Measurements from ENCODE around the gene VEZT. TPM values are rescaled to one million over a fixed set of nuclear protein-coding genes. Genes with fewer than 3 reads are reported as not detected.
"Not testable (repeated sequence)": the region's sequence is repeated elsewhere in the genome, so short reads cannot be mapped to it uniquely, and the experiment has no call there.

Gene VEZT
- total RNA-seq, 2 experiments from 2014 or later, result 52.0 to 55.6 TPM

DNA sequence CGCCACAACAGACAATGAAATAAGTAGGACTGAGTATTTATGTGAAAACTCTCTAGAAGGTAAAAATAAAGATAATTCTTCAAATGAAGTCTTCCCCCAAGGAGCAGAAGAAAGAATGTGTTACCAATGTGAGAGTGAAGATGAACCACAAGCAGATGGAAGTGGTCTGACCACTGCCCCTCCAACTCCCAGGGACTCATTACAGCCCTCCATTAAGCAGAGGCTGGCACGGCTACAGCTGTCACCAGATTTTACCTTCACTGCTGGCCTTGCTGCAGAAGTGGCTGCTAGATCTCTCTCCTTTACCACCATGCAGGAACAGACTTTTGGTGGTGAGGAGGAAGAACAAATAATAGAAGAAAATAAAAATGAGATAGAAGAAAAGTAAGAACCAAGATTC is 82.7 kb downstream of the VEZT start:
- ChIA-PET CTCF (no interaction called here), POLR2A (no interaction called here)

DNA sequence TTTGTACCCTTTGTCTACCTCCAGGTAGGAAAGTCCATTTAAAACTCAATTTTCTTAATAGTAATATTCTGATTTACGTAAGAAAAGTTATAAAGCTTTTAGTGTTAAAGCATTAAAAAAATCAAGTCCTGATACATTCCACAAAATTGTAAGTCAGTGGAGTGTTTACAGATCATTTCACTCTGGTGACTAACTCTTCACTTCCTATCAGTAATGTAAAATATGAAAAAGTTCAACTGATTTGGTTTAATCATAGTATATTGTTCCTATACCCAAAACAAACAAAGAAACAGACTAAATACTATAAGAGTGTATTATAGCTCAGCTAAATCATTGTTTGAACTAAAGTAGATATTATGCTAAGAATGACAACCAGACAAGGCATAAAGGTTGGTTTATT is 85.9 kb downstream of the VEZT start:
- ChIA-PET CTCF (no interaction called here), POLR2A (no interaction called here)

DNA sequence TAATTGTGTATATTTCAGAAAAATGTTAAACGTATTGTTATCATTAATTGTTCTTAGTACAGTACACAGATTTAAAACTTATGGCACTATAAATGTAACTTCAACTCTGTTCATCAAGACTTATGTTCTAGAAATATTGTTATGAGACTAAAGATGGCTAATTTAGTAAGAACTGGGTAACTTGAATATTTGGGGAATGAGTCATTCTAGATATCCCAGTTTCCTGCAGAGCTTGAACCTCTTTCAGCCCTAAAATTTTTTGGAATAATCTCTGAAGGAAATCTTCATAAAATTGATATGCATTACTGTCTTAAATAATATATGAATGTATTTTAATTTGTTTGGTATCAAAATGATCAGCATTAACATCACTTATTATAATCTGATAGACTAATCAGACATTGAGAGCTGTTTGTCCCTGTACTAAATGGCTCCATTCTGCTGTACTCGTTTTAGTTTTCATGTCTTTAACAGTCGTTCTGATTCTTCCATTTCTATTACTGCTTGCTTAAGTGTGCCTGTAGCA is 87.1 kb downstream of the VEZT start:
- ChIA-PET CTCF (no interaction called here), POLR2A (no interaction called here)

DNA sequence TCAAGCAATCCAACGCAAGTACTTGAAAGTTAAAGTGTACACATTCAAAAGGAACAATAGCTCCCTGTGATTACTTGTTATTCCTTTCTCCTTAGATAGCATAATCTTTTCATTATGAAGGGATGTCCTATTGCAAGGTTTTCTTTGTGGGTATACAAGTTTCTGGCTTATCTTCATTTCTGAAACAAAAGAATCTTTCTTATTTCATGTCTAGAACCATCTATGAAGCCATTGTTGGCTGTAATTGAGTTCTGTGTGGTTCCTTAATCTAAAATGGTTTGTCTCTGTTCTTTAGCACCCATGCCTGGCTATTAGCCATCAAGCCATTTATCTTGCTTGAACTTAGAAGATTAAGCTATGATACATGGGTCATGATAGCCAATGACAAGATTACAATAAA is 95.0 kb downstream of the VEZT start:
- POLR2A ChIA-PET, result interaction anchor here (0.6 kb wide), 1 partner anchor 31 kb away, joined by 3 read pairs; no protein-coding TSS in a partner anchor
- CTCF ChIA-PET, result no interaction called here

DNA sequence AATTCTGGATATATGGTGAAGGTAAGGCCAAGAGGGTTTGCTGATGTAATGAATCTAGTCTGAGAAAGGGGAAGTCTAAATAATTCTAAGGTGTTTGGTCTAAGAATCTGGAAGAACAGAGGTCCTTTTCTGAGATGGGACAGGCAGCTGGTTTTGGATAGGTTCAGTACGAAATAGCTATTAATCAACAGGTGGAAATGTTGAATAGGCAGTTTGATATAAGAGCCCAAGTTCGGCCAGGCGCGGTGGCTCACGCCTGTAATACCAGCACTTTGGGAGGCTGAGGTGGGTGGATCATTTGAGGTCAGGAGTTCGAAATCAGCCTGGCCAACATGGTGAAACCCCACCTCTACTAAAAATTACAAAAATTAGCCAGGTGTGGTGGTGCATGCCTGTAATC is 97.1 kb downstream of the VEZT start:
- CTCF ChIA-PET, POLR2A ChIA-PET: not testable (repeated sequence)

DNA sequence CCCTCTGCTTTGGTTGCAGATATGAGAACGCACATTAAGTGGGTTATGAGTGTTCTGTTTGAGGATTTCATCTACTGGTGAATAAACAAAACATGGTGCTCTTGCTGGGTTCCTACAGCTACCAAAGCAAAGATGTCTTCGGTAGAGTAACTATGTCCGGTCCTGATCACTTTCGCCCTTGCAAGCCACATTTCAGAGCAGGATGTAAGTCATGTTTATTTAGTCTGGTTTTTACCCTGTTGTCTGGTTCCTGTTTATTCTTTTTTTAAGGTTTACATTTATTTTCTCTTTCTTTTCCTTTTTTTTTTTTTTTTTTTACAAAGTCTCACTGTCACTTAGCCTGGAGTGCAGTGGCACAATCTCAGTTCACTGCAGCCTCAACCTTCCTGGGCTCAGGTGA is 99.2 kb downstream of the VEZT start:
- CTCF ChIA-PET, result interaction anchor here (0.7 to 1.1 kb wide), 2 partner anchors 9 to 537 kb away, joined by 4 to 5 read pairs; no protein-coding TSS in a partner anchor
- POLR2A ChIA-PET, result interaction anchor here (0.5 kb wide), 1 partner anchor 91 kb away, joined by 5 read pairs; no protein-coding TSS in a partner anchor

DNA sequence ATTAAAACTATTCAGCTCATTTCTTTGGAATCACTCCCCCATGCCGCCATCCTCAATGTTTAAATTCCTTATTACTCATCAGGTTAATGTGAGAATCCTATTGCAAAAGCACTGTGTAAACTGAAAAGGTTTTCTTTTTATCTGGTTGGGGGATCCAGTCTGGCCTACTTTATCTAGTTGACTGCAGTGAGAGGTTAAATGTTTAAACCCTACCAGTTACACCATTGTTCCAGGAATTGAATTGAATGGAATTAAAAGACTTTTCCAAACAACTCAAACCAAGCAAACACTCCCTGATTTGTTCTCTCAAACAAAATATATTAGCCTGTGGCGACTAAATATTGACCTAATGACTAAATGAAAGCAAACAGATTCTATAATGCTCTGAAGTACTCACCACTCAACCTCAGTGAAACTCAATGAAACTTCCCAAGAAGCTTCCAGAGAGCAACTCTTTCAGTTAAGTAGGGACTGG is 100.5 kb downstream of the VEZT start:
- CTCF ChIA-PET, result no interaction called here
- POLR2A ChIA-PET, result no interaction called here

DNA sequence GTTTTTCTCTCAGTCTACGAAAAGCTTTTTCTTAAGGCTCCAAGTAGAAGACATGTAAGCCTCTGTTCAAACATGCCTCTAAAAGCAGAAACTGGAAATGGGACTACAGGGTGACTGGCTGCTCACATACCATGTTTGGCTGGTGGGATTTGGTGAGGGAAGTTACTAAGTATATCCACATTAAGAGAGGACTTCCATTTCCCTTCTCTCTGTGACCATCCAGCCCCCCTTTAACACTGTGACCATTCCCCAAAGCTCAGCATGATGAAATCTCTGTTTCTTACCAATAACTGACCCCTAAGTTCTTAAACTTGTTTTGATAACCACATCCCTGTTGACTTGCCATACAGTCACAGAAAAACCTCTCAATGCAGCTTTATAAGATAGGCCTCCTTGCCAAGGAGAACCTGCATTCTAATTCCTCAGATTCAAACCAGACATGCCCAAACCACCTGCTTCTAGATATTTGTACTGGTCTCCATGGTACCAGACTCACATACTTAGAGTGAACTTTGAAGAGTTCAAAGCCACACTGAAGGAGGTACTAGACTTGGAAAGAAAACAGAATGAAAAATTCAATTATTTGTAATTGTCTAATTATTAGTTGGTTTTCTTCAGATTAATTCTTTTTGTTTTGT is 102.2 kb downstream of the VEZT start:
- POLR2A ChIA-PET, result no interaction called here
- CTCF ChIA-PET, result interaction anchor here (0.6 kb wide), 1 partner anchor 31 kb away, joined by 3 read pairs; no protein-coding TSS in a partner anchor

DNA sequence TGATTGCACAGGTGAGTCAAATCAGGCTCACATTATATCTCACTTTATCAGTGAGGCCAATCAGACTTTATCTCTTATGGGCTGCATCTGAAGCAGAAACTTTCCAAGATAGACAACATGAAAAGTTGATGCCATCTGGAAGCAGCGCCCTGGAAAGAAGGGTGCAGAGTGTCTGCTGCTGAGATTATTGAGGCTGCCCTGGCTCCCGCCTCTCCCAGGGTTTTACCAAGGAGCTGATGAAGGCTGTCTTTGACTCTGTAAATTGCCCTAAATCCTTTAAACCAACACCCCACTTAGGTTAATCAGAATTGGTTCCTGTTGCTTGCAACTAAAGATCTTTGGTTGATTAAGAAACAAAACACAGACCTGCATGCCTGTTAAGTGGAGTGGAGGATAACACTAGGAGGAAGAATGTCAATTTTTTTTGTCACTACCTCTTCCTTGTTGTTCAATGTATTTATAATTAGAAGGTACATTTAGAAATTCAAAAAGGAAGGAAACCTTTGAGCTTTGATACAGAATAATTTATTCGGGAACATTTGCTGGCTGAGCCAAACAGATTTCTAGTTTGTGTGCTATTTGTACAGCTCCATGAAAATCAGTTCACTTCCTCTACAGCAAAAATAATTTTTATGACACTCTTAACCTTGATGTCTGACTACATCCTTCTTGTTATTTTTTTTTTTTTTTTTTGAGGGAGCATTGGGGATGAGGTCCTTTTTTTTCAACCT is 104.1 kb downstream of the VEZT start:
- POLR2A ChIA-PET, result interaction anchor here (0.6 kb wide), 1 partner anchor 160 kb away, joined by 3 read pairs; no protein-coding TSS in a partner anchor
- CTCF ChIA-PET, result no interaction called here

DNA sequence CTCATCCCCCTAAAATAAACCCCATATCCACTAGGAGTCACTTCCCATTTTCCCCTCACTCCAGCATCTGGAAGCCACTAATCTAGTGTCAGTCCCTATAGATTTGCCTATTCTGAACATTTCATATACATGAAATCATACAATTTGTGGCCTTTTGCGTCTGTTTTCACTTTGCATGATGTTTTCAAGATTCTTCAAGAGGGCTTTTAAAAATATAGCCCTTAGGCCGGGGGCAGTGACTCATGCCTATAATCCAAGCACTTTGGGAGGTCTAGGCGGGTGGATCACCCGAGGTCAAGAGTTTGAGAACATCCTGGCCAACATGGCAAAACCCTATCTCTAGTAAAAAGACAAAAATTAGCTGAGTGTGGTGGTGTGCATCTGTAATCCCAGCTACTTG is 104.7 kb downstream of the VEZT start:
- CTCF ChIA-PET, result no interaction called here
- POLR2A ChIA-PET, result interaction anchor here (0.6 kb wide), 1 partner anchor 160 kb away, joined by 3 read pairs; no protein-coding TSS in a partner anchor

DNA sequence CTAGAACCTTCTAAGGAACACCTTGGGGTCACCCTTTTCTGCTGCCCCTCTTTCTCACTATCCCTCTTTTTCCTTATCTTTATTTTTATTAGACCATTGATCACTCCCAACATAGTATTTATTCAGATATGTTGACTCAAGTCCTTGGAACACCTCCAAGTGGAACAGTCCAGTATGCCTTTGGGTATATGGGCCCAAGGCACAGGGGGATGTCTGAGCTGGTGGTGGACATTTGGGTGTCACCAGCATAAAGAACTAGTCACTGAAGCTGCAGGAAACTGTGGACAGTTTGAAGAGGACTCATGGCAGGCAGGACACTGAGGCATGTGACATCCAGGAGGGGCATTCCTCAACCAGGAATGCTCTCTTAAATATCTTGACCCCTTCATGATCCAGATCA is 105.6 kb downstream of the VEZT start:
- POLR2A ChIA-PET, result no interaction called here
- CTCF ChIA-PET, result no interaction called here

DNA sequence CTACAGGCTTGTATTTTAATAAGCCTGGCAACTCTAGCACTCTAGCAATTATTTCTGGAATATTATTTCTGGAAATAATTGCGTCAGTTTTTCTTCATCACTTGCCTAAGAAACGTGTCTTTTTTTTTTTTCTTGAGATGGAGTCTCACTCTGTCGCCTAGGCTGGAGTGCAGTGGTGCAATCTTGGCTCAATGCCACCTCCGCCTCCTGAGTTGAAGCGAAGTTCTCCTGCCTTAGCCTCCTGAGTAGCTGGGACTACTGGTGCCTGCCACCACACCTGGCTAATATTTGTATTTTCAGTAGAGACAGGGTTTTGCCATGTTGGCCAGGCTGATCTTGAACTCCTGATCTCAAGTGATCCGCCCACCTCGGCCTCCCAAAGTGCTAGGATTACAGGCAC is 106.6 kb downstream of the VEZT start:
- CTCF ChIA-PET, result not testable (repeated sequence)

DNA sequence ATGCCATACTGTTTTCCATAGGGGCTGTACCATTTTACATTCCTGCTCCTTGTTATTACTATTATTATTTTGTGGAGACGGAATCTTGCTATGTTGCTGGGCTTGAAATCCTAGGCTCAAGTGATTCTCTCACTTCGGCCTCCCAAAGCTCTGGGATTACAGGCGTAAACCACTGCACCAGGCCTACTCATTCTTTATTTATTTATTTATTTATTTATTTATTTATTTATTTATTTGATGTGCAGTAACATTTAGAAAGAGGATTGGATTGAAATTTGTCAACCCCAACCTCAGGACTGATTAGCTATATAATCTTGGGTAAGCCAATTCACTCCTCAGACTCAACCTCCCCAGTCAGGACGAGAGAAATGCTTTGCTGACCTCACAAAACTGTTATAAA is 107.9 kb downstream of the VEZT start:
- ChIA-PET CTCF (interaction anchor here (0.8 kb wide), 1 partner anchor 9 kb away, joined by 4 read pairs; no protein-coding TSS in a partner anchor), POLR2A (interaction anchor here (0.6 kb wide), 1 partner anchor 71 kb away, joined by 9 read pairs; no protein-coding TSS in a partner anchor)

More for the DNA sequence above, 106.6 kb downstream of the VEZT start:
- POLR2A ChIA-PET, result not testable (repeated sequence)

DNA sequence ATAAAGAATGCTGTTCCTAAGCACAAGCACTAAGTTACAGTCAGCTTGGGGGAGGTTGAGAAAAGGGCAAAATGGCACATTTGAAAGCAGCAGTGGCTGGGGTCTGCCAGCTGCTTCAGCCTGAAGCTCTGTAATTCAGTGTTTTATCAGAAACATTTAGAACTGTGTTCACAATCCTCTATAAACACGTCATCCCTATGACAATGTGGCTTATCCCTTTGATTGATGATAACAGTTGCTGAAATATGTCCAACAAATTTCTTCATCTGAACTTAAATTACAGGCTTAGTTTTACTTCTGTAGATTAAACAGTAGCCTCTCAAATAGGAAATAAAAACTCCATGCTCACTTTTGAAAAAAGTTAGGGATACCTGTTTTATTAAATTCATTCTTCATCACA is 108.8 kb downstream of the VEZT start:
- CTCF ChIA-PET, result no interaction called here

DNA sequence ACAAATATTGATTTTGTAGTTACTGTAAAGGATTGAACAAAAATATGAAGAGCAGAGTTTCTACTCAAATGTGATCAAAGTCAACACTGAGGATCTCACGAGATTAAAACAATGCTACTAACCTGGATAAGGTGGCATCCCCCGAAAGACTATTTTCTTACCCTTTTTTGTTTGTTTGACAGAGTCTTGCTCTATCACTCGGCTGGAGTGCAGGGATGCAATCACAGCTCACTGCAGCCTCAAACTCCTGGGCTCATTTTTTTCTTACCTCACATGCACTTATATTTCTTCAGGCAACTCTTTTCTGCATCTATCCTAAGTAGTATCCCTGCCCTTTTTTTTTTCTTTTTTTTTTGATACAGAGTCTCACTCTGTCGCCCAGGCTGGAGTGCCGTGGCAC is 109.2 kb downstream of the VEZT start:
- POLR2A ChIA-PET, result no interaction called here
- CTCF ChIA-PET, result no interaction called here

More for the DNA sequence above, 108.8 kb downstream of the VEZT start:
- POLR2A ChIA-PET, result no interaction called here

DNA sequence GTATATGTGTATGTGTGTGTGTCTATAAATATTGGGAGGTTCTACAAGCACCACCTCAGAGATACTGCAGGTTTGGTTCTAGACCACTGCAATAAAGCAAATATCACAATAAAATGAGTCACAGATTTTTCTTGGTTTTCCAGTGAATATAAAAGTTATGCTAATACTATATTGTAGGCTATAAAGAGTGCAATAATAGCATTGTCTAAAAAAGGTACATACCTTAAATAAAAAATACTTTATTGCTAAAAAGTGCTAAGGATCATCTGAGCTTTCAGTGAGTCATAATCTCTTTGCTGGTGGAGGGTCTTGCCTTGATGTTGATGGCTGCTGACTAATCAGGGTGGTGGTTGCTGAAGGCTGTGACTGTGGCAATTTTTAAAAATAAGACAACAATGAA is 111.1 kb downstream of the VEZT start:
- ChIA-PET CTCF (no interaction called here), POLR2A (no interaction called here)

DNA sequence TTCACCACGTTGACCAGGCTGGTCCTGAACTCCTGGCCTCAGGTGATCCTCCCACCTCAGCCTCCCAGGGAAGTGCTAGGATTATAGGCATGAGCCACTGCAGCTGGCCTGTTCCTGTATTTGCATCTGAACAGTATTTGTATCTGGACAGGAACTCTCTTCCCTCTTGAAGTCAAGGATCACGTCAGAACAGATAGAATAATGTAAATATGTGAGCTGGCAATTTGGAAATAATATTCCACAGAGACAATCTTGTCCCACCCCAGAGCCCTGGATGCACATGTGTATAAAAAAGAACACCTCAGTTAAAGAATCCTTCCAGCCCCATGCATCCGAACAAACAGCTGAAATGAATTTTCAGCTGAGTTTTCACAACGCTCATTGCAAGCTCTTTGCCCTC is 118.3 kb downstream of the VEZT start:
- CTCF ChIA-PET, result no interaction called here
- POLR2A ChIA-PET, result no interaction called here

DNA sequence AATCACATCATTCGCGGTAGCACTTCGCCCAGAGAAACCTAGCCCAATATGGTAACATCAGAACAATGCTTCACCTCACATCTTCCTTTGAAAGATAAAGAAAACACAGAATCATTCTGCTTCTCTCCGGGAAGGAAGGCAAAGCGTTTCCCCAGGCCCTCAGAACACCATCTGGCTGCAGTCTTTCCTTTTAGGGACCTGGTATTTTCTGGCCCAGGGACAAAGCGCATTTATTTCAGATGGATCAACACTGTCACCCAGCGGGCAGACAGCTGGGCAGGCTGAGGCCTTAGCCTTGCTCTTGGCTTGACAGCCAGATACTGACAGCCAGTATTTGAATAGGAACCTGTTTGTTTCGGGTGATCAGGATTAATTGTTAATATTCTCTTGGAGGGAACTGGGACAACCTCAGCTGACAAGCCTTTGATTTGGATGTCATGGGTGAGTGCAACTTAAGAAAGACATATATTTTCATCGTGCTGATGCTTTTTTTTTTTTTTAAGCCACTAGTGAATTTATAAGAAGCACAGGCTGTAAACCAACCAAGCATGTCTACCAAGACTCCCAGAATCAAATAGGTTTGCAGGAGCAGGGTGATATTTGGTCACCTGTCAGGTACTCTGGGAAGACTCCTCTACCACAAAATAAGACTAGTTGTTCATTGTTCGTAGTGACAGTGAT is 118.9 kb downstream of the VEZT start:
- CTCF ChIA-PET, result no interaction called here
- POLR2A ChIA-PET, result no interaction called here

DNA sequence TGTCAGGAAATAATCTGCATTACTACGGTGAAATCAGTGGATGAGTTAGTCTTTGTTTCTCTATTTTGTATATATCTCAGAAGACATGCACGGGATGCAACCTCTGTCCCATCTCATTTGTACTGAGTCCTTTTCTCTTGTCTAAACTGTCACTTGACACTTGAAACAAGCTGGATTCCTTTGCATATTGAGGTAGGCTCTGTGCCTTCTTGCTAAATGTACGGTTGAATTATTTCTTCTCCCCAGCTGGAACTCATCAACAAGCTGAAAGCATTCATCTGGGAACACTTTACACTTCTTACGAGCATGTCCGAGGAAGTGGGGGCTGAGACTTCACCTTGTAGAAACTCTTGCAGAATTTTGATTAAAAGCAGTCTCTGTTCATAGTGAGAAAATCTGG is 119.5 kb downstream of the VEZT start:
- CTCF ChIA-PET, result no interaction called here
- POLR2A ChIA-PET, result no interaction called here

DNA sequence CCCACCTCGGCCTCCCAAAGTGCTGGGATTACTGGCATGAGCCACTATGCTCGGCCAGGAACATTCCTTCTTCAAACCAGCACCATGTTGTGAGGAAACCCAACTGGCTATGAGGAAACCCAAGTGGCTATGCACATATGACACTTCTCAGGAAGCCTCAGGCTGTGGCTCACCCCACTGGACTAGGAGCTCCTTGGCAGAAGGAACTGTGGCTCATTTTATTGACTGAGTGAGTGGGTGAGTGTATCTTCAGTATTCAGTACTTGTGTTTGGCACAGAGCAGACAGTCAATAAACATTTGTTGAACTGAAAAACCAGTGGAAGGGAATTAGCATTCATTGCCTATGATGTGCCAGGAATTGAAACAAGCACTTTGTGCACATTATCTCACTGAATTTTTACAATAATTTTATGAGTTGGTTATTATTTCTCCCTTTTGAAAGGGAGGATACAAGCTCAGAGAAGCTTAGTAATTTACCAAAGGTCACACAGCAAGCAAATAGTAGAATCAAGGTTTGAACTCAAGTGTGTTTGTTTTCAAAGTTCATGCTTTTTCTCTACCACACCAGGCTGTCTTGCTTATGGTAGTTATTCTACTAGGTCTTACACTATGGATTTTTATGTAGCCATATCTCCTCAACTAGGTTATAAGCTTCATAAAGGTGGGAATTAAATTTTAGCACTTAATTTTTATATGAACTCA is 121.6 kb downstream of the VEZT start:
- CTCF ChIA-PET, result no interaction called here
- POLR2A ChIA-PET, result no interaction called here
